ENCODE results near the gene SPATA1. TPM values are rescaled to one million over a fixed set of nuclear protein-coding genes. Genes with fewer than 3 reads are reported as not detected.

Gene SPATA1
- total and polyA plus RNA-seq, 2 of the 13 experiments (the other 11 are each of a cell fraction or from before 2014, with no cell fraction given) = 0.70 to 1.4 TPM

GRCh38 chr1:84603941-84604830, 98.0 kb downstream of the SPATA1 start (continued):
- TF ChIP-seq CTCF (CRISPR knock-in tag; IDR thresholded peaks at IDR 0.05) (peak; percentile 93), ZNF556 (CRISPR knock-in tag; IDR thresholded peaks at IDR 0.05; ENCODE audit: borderline replicate concordance) (peak; percentile 34; the same call in 1 of the 2 replicates), SALL2 (CRISPR knock-in tag; IDR thresholded peaks at IDR 0.05) (no peak), FOSL1 (CRISPR knock-in tag; IDR thresholded peaks at IDR 0.05; ENCODE audit: borderline replicate concordance) (no peak), ZFX (CRISPR knock-in tag; IDR thresholded peaks at IDR 0.05; ENCODE audit: low read depth) (peak; percentile 52; the same call in 1 of the 2 replicates), ATRX (CRISPR knock-in tag; IDR thresholded peaks at IDR 0.05; ENCODE audit: borderline replicate concordance) (no peak), PHF8 (CRISPR knock-in tag; IDR thresholded peaks at IDR 0.05) (peak; percentile 24; the same call in 1 of the 2 replicates), ZNF75D (CRISPR knock-in tag; IDR thresholded peaks at IDR 0.05; ENCODE audit: borderline replicate concordance) (no peak), ZNF83 (CRISPR knock-in tag; IDR thresholded peaks at IDR 0.05; ENCODE audit: borderline replicate concordance) (no peak), ZNF441 (CRISPR knock-in tag; IDR thresholded peaks at IDR 0.05; ENCODE audit: borderline replicate concordance) (no peak), HNF1A (IDR thresholded peaks at IDR 0.05; ENCODE audit: low read depth) (no peak), HNF1A (CRISPR knock-in tag; IDR thresholded peaks at IDR 0.05; ENCODE audit: borderline replicate concordance) (no peak), TEF (CRISPR knock-in tag; IDR thresholded peaks at IDR 0.05) (no peak), TGIF2 (CRISPR knock-in tag; IDR thresholded peaks at IDR 0.05) (0 out of 2 replicates have a peak, but pooled peaks have one; percentile 55), RCOR2 (CRISPR knock-in tag; IDR thresholded peaks at IDR 0.05) (no peak), SATB2 (CRISPR knock-in tag; IDR thresholded peaks at IDR 0.05) (no peak), ELF3 (CRISPR knock-in tag; IDR thresholded peaks at IDR 0.05) (peak; percentile 53), ZNF891 (CRISPR knock-in tag; IDR thresholded peaks at IDR 0.05) (no peak), TRIM22 (IDR thresholded peaks at IDR 0.05) (no peak), NFE2 (CRISPR knock-in tag; IDR thresholded peaks at IDR 0.05) (no peak), KDM3A (CRISPR knock-in tag; IDR thresholded peaks at IDR 0.05; ENCODE audit: low read depth) (peak; percentile 49; the same call in 1 of the 2 replicates)
